Skin epidermis (tissue), 12 donors: ENCODE results near the gene TINCR.
"Not testable (repeated sequence)": the region's sequence is repeated elsewhere in the genome, so short reads cannot be mapped to it uniquely, and the experiment has no call there.

Experiments
- H3K27ac ChIP-seq, 21 experiments: fragments of 200-600 bp; sonication (generic) in 11 of 21; one replicate each; pipeline ENCODE4 v1.5.0; 2020; ENCODE audit warnings: mild to moderate bottlenecking in 3 of 21, inconsistent platforms in 2 of 21, moderate library complexity in 2 of 21
- H3K4me3 ChIP-seq, 7 experiments: fragments of 200-600 bp; sonication (generic) in 2 of 7; one replicate each; pipeline ENCODE4 v1.5.0; 2020; ENCODE audit warnings: inconsistent platforms in 2 of 7, mild to moderate bottlenecking in 2 of 7, moderate library complexity in 1 of 7

Gene TINCR

GRCh38 chr19:5567360-5567969, at the start of gene TINCR:
TINCR (minus strand) TSS chr19:5567953.
- Histone ChIP-seq H3K4me3 (peak within 1 kb of the TSS; percentile 25 to 67 (median 52)), H3K27ac (peak within 1 kb of the TSS in 20 of 21 experiments; percentile 49 to 95 (median 86))

DNA sequence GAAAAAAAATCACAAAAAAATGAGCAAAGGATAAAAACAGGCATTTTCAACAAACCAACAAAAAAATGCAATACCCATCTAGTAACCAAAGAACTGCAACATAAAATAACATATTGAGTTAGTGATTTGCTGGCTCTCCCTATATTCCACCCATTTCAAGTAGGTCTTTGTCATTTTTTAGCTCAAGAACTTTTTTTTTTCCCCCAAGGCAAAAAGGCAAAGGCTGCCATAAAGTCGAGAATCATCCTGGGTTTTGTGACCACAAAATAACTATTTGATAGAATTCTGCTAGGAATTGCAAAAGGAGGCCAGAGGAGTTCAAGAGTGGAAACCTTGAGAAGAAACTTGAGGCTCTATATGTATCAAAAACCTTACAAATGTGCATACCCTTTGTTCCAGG, 49.3 kb upstream of the TINCR start:
- Histone ChIP-seq H3K4me3 (no peak overlapping the region), H3K27ac (no peak overlapping the region)

- no peak overlapping the region for H3K4me3 ChIP-seq
- no peak overlapping the region for H3K27ac ChIP-seq
These were observed 48.1 kb upstream of the TINCR start for GRCh38 chr19:5615756-5616327.

DNA sequence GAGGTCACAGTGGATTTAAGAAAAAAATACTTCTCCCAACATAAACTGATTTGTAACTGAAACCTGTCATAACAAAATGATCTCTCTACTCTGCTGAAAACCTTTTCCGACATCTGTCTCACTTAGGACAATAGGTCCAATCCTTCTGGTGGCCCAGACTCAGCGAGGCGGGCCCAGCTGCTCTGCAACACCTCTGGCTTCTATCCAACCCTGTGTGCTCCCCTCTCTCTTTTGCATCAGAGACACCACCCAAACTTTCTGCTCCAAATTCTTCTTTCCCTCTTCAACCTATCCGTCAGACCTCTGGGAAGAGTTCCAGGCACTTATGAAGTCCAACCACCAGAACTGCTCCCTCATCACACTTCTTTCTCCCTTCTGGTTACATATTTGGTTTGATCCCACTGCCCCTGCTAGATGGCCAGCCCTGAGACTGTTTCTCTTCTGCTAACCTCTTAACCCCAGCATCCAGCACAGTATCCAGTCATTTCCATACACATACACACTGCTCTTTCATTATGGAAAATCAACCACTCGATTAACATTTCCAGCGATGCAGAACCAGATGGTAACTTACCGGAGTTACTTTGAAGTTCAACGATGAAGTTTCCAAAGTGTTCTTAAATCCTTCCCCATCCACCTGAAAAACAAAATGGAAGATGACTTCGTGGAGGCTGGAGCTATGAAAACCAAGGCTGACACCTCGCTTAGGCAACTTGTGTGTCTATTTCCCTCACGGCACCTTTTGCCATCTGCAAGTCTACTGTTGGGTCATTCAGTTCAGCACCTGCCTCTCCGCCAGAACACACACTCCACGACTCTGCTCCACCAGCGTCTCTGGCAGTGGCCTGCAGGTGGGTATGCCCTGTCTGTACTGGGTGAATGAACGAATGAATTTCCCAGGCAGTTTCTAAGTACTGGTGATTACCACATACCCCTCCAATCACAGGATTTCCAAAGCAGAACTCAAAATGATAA, 45.4 kb upstream of the TINCR start:
- Histone ChIP-seq H3K27ac (no peak overlapping the region), H3K4me3 (no peak overlapping the region)

DNA sequence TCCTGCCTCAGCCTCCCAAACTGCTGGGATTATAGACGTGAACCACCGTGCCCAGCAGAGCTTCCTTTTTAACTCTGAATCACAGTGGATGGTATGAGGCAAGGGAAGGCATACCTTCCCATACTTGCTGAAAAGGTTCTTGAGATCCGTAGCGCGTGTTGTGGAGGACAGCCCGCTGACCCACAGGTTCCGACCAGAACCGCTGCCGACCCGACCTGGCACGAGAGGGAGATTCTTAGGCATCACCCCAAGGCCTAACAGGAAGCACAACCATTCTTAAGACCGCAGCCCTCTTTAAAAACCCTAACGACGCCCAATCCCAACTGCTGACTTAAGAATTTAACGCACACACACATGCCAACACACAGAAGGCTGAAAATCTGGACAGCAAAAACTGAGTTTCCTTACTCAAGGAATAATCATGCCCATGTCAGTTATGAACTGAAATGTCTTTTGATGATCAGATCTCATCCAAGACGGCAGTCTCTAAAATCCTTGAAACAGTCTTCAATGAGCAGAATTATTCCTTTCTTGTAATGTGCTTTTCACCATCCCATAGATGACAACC, 42.2 kb upstream of the TINCR start:
- Histone ChIP-seq H3K4me3 (no peak overlapping the region), H3K27ac (no peak overlapping the region)

- H3K4me3 ChIP-seq, H3K27ac ChIP-seq: not testable (repeated sequence)
These were observed 41.0 kb upstream of the TINCR start for GRCh38 chr19:5608766-5609165.

- H3K27ac ChIP-seq = no peak overlapping the region
- H3K4me3 ChIP-seq = no peak overlapping the region
These were observed 40.5 kb upstream of the TINCR start for GRCh38 chr19:5608291-5608690.

- H3K27ac ChIP-seq = no peak overlapping the region
- H3K4me3 ChIP-seq = no peak overlapping the region
These were observed 39.8 kb upstream of the TINCR start for GRCh38 chr19:5607318-5608275.

GRCh38 chr19:5605362-5605761, 37.6 kb upstream of the TINCR start:
- Histone ChIP-seq H3K27ac (no peak overlapping the region), H3K4me3 (no peak overlapping the region)

- no peak overlapping the region for H3K27ac ChIP-seq
- no peak overlapping the region for H3K4me3 ChIP-seq
These were observed 35.9 kb upstream of the TINCR start for GRCh38 chr19:5603626-5604025.

GRCh38 chr19:5600797-5601196, 33.0 kb upstream of the TINCR start:
- Histone ChIP-seq H3K27ac (no peak overlapping the region), H3K4me3 (no peak overlapping the region)

DNA sequence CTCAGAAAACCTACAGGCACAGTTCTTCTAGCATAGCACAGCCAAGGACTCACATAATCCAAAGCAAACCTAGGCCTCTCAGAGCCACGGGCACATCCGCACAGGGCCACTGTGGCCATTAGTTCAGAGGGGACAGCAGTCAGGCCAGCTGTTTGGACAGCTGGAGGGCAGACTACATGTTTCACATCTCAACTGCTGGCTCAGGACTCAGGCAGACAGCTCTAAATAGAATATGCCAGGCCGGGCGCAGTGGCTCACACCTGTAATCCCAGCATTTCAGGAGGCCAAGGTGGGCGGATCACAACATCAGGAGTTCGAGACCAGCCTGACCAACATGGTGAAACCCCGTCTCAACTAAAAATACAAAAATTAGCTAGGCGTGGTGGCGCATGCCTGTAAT, 28.0 kb upstream of the TINCR start:
- Histone ChIP-seq H3K27ac (no peak overlapping the region), H3K4me3 (no peak overlapping the region)

DNA sequence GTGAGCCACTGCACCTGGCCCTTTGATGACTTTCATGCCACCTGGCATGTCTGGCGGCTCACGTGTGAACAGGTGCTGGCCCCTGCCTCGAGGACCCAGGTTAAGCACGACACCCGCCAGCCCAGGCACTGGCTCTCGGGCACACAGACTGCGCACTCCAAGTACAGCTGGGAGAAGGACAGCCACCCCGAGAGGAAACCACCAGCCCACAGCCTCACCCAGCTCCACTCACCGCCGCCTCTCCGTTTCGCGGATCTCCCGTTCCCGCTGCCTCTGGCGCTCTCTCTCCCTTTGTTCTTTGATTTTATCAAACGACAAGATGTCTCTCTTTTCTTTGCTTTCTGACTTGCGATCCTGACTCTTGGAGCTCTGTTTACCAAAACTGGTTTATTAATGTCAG, 27.4 kb upstream of the TINCR start:
- Histone ChIP-seq H3K4me3 (no peak overlapping the region), H3K27ac (no peak overlapping the region)

GRCh38 chr19:5594521-5594950, 26.8 kb upstream of the TINCR start:
- Histone ChIP-seq H3K27ac (no peak overlapping the region), H3K4me3 (no peak overlapping the region)

DNA sequence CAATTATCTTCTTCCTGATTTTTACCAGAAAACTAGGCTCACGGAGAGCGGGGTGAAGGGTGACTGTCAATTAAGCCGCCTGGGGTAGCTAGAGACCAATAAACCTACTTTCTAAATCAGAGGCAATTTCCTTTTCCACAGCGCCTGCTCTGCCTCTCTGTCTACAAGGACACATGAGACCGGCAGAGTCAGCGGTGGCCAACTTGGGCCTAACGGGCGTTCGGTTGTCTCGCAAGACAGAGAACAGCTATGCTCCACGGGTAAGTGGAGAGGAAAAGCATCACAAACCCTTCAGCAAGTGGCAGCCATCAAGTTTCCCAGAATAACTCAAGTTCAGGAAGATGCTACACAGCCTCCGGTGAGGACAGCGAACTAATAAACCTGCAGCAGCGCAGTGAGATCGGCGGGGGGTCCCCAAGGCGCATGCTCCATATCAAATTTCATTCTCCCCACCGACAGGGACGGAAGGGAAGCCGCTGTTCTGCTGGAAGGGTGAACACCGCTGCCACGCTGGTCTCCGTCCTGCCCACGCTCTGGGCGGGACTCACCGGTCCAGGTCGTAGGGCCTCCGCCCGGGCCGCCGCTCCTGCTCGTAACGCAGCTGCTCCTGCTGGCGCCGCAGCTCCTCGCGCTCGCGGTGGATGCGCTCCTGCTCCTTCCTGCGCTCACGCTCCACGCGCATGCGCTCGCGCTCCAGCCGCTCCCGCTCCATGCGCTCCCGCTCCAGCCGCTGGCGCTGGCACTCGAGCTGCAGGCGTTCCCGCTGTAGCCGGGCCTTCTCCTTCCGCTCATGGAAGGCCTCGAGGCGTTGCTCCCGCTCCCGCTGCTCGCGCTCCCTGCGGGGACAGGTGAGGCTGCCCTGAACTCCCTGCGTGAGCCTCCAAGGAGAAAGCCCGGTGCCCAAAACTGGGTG, 25.8 kb upstream of the TINCR start:
- Histone ChIP-seq H3K4me3 (no peak overlapping the region), H3K27ac (no peak overlapping the region)

DNA sequence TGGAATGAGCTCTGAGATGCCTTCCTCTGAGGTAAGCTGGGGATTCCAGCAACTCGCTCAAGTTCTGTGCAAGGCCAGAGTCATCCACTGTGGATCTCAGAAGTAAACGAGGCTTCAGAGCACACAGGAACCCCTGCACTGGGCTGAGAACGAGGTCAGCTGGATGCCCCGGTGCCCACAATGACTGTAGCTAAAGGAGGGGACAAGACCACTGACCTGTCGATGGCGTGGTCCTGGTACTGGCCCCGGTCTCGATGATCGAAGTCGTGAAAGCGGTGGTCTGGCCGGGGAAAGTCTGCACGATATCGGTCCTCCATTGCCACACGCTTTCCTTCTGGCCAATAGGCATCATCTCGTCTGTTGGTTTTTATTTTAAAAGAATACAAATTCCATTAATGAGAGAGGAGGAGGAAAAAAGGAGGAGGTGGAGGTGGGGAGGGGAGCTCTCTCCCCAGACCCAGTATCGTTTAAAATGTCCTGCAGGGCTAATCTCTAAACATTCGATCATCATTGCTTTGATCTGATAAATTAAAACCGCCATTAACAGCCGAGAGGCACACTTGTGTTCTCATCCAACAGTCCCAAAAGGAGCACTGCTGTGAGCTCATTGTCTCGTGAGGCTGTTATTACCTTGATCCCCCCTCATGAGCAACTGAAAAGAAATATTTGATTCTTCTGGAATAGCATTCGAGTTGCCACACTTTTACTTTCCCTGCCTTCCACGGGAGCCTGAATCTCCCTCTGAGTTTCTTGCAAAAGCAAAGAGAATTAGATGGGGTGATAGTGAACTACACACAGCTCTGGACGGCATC, 25.0 kb upstream of the TINCR start:
- no peak overlapping the region for H3K27ac ChIP-seq

GRCh38 chr19:5591476-5591875, 23.7 kb upstream of the TINCR start:
- Histone ChIP-seq H3K27ac (no peak overlapping the region), H3K4me3 (no peak overlapping the region)

More for the DNA sequence above, 25.0 kb upstream of the TINCR start:
- no peak overlapping the region for H3K4me3 ChIP-seq

- Histone ChIP-seq H3K27ac (no peak overlapping the region), H3K4me3 (no peak overlapping the region)
These were observed 23.1 kb upstream of the TINCR start for GRCh38 chr19:5590865-5591154.
